Measurements from ENCODE around the gene FDX1.

- TF ChIP-seq CTCF (CRISPR knock-in tag; IDR thresholded peaks at IDR 0.05) = no peak
- TF ChIP-seq KLF11 (CRISPR knock-in tag; IDR thresholded peaks at IDR 0.05) = no peak
- no peak for TF ChIP-seq KDM1A (CRISPR knock-in tag; IDR thresholded peaks at IDR 0.05)
- TF ChIP-seq ZNF878 (CRISPR knock-in tag; IDR thresholded peaks at IDR 0.05) = no peak
- TF ChIP-seq ZBTB49 (CRISPR knock-in tag; IDR thresholded peaks at IDR 0.05; ENCODE audit: borderline replicate concordance) = no peak
Measured at GRCh38 chr11:110389965-110390364, 39.8 kb upstream of the FDX1 start.

All from HepG2 (cell line).